Activated CD4-positive, CD25-positive, alpha-beta regulatory T cell treated with anti-CD3 and anti-CD28 coated beads, Interleukin-2, amount 50 U/mL, for 72 hours (primary cell): Measurements from ENCODE around the gene GNB1L.
"Not testable (repeated sequence)": the region's sequence is repeated elsewhere in the genome, so short reads cannot be mapped to it uniquely, and the experiment has no call there.

Experiments used
- DNase-seq: peaks from one replicate; pipeline ENCODE4 v3.0.0; 2021

The GNB1L gene

DNA sequence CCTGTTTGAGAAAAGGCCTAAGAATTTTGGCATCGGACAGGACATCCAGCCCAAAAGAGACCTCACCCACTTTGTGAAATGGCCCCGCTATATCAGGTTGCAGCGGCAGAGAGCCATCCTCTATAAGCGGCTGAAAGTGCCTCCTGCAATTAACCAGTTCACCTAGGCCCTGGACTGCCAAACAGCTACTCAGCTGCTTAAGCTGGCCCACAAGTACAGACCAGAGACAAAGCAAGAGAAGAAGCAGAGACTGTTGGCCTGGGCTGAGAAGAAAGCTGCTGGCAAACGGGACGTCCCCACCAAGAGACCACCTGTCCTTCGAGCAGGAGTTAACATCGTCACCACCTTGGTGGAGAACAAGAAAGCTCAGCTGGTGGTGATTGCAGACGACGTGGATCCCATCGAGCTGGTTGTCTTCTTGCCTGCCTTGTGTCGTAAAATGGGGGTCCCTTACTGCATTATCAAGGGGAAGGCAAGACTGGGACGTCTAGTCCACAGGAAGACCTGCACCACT is 62.2 kb downstream of the GNB1L start:
- DNase-seq, result not testable (repeated sequence)

DNA sequence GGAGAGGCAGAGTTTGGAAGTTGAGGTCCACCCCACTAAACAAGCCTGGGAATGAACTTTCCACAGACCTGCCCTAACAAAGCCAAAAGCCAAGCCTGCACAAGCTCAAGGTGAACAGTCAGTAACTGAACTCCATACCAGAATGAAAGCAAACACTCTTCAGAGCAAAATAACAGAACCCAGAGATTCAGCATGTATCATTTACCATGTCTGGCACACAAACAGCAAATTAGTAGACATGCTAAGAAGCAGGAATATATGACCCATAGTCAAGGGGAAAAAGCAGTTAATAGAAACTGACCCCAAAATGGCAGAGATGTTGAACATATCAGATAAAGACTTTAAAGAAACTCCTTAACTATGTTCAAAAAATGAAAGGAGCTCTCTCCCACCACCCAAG is 62.8 kb downstream of the GNB1L start:
- DNase-seq, result no peak

DNA sequence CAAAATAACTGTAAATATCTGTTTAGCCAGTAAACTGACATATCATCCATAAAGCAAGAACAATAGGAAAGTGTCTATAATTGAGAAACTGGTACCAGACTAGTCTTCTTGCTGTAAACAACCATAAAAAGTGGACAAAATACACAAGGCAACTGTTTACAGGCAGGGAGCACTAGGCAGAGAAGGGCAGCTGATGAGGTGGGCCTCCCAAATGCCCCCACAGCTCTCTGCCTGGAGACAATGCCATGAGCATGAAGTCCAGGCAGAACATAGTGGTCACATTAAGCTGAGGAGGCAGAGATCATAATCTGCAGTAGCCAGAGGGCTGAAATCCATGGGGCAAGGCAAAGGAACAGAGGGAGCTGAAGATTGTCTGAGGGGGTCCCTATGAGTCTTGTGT is 63.4 kb downstream of the GNB1L start:
- no peak for DNase-seq

DNA sequence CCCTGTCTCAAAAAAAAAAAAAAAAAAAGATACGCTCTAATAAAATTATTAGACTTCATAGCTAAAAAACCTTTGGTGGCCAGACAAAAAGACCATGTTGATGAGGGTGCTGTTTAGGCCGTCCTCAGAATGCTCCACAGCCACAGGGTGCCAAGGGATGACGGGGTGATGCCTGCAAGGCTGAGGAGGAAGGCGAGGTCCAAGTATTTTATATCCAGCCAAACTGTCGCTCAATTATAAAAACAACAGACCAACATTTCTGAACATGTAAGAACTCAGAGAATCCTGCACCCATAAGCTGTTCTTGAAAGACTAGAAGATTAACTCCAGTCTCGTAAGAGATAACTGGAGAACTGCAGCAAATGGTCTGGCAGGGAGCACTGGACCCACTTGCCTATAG is 64.8 kb downstream of the GNB1L start:
- DNase-seq, result no peak

DNA sequence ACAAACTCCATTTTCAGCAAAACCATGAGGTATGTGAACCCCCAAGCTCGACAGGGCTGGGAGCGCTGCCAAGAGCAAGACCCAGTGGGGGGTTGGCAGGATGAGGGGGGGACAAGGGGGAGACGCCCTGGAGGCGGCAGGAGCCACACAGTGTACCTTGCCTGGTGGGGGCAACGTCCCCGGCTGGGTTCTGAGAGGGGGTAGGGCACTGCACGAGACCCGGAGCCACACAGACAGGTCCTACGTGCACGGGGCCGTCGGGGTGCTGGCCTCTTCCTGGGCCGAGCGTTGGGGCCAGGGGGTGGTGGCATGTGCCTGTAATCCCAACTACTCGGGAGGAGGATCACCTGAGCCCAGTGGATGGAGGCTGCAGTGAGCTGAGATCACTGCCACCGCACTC is 65.3 kb downstream of the GNB1L start:
- no peak for DNase-seq

DNA sequence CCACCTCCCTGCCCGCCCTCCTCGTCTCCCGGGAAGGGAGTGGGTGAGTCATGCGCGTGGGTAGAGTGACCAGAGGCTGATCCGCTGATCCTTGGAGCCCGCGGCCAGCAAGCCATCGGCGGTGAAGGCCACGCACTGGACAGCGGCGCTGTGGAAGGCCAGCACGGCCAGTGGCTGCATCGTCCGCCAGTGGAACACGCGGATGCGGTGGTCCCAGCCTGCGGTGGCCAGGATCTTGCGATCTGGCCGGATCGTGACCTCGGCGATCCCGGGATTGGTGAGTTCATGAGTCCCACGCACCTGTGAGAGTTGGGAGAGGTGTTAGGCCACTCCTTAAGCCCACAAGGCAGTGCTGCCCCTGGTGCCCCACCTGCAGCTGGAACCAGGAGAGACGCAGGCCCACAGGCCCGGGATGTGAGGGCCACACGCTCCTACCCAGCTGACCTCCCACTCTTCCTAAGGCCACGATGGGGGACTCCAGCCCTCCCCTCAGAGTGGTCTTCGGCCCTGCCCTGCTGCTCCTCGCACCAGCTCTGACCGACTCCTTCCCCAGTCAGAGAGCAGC is 65.9 kb downstream of the GNB1L start:
- no peak for DNase-seq

DNA sequence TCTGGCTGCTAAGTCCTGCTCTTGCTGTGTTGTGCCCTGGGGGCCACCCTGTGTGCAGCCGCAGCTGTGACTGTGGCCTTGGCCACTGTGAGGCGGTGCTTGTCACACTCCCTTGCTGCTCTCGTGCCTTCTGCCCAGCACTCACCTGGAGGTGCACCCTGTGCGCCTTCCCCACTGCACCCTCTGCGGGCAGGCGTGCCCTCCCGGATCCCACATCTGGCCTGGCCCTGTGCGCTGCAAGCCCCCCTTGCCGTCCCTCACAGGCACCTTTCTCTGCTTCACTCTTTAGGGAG is 66.9 kb downstream of the GNB1L start:
- DNase-seq, result no peak

DNA sequence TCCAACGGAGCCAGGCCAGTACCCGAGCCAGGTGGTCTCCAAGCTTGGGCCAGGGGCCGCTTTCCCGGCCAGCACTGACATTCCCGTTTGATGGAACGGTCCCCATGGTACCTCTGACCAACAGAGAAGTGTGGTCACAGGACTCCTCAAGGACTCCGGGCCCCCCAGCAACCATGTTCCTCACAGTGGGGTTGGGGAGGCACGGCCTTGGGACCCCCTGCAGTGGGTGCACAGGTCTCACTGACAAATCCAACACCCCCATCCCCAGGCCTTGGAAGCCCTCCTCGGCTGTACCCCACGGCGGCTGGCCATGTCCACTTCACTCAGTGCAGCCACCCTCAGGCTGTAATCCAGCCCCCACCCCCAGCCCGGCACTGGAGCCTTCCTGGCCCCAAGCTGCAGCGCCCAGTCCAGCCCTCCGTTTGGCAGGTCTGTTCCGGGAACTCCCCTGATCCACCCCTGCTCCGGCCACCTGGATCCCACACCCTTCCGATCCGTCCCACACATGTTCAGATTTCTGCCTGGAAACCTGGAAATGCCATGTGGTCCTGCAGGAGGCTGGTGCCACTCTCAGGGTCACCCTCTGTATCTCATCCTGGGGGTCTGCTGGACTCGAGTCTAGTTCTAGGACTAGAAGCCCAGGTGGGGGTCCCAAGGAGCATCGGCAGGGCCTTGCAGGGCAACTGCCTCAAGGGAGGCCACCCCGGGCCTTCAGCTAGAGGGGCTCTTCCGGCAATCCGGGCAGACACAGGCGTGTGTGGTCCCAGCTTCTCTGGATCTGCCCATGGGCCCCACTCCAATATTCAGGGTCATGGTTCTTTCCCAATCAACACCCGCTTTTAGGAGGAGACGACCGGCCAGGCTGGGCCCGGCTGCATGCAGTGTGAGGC is 67.5 kb downstream of the GNB1L start:
- DNase-seq, result no peak

DNA sequence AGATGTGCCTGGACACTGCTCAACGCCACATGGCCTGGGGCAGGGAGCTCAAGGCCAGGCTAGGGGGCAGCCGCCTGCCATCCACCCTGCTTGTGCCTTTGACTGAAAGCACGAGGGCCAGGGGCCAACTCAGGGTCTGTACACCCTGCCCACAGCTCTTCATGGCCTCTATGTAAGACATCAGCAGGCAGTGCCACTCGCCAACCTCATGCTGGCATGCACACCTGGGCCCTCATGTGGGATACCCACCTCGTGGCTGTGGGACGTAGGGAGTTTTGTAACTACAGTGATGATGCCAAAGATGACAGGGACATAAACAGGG is 68.4 kb downstream of the GNB1L start:
- no peak for DNase-seq

DNA sequence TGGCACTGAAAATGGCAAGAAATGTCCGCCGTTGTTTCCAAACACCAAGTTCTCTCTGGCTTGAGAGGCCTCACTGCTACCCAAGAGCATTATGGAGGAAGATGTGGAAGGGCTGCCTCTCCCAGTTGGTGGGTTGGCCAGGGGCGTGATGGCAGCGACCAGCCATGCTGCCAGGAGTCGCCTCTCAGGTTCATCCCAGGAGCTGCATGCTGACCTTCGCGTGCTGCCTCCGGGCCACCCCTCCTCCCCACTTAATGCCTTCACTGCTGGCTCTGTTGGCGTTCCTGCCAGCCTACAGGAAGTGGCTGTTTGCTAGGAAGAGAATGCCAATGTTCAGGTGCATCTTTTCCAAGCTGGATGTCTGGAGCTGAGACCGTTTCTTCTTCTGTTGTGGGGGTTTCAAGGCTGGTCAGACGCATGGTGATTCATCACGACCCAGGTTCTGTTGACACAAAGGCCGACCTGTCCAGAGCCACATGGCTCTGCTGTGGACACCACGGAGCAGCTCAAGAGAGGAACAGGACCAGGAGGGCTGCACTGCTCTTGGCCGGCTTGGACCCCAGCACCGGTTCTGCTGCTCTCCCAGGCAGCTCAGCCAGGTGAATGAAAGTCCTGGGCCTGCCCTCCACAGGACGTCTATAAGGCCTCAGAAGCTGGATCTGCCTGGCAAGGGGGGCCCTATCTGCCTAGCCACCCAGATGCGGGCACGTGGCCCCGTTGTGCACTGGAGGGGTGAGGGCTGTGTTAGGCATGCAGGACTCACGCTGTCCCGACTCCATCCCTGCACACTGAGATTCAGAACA is 69.0 kb downstream of the GNB1L start:
- DNase-seq, result no peak

DNA sequence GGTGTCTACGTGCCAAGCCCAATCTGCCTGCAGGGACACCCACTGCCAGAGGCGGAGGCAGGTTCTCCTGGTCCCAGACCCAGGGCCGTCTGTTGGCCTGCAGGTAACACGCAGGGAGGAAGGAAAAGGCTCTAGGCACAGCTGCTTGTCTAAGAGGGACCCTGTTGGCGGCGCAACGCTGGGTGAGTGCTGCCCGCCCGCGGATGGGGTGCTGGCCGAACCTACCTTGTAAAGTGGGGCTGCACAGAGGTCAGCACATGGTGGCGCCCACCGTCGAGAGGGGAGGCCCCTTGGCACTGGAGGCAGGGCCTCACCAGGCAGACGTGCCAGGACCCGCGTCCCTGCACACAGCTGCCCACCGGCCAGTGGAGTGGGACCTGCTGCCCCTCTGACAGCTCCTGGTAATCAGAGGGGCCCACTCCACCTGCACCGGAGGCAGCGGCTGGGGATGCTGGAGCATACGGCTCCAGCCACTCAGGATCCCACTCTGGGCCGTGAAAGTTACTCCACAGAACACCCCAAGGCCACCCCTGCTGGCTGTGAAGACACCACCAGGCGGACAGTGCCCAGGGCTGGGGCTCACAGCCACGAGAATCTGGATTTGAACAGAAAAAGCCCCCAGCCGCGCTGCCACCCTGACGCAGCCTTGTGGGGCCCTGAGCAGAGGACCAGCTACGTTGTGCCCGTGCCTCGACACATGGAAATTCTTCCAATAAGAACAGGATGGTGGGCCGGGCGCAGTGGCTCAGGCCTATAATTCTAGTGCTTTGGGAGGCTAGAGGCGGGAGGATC is 70.1 kb downstream of the GNB1L start:
- no peak for DNase-seq

DNA sequence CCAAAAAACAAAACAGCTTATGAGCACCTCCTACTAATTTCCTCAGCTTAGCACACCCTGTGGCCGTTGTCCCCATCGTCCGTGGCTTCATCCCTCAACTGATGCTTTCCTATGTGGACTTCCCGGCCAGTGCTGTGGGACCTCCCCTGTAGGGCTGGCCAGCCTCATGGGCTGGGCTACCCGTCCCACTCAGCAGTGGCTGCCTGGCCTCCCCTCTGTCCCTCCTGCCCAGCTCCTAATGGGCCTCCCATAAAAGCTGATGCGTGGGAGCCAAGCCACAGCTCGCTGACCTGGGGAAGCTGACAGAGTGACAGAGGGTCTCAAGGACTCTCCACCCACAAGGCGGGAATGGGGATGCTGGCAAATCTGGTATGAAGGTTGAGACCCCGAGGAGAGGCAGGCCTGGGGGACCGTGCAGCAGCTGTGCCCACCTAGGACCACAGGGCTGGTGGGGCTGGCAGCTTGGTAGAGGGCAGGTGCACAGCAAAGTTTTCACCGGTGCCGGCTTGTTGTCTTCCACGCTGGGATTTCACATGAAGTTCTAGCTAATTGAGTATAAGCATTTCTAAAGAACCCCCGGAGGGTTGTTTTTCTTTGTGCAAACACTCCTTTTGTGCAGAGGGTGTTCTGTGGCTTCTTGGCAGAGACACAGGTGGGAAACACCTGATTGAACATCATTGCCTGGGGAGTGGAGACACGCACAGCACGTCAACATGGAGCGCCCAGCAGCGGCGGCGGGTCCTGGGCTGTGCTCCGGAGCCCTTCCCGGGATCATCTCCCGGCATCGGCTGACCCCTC is 70.9 kb downstream of the GNB1L start:
- DNase-seq, result no peak

DNA sequence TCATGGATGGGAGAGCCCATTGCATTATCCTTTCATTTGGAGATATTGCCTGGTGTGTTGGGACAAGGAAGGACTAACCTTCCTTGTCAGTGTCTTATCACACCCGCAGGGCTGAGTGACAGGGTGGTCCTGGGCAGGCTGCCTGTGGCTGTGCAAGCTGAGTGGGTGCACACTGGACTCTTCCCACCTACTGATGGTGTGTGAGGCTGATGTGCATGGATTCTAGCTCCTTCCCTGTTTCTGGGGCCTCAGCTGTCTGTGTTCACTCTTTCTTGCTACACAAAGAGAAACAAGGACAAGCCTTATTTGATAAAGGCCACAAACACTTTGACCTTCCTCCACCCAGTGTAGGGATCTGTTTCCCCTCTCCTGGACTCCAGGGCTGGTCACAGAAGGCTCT is 72.1 kb downstream of the GNB1L start:
- no peak for DNase-seq

DNA sequence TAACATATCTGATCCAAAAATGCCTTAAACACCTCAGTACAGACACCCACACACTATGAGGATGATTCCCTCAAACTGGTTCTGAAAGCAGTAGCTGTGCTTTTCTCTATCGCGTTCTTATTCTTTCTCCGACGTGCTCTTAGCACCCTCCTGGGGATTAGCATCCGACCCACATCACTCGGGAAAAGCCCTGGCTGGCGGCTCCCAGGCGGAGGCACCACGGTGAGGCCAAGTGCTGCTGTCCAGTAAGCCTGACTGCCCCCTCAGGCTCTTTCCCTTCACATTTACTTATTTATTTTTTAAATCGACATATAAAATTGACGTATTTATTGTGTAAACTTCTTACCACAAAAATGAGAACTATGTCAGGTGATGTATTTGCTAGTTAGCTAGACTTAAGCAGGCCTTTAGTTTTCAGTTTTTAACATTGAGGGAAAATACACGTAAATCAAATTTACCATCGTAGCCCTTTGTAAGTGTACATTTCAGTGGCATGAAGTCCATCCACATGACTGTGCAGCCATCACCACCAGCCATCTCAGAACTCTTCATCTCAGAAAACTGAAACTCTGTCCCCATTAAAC is 74.9 kb downstream of the GNB1L start:
- no peak for DNase-seq

DNA sequence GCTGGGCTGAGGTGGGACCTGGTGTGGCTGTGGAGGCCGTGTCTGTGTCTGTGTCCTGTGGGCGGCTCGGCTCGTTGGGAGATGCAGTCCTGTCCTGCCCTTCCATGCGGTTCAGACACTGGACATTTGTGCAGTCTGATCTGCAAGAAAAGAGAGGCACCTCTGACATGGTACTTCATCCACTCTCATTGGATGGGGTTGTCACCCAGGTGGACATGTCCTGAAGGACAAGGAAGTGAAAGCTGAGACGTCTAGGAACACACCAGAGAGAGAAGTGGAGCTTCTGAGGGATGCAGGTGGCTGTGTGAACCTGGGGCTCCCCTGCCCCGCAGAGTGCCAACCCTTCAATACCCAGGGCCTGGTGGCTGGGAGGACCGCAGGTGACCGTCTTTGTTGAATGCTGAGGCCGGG is 75.7 kb downstream of the GNB1L start:
- DNase-seq, result no peak

DNA sequence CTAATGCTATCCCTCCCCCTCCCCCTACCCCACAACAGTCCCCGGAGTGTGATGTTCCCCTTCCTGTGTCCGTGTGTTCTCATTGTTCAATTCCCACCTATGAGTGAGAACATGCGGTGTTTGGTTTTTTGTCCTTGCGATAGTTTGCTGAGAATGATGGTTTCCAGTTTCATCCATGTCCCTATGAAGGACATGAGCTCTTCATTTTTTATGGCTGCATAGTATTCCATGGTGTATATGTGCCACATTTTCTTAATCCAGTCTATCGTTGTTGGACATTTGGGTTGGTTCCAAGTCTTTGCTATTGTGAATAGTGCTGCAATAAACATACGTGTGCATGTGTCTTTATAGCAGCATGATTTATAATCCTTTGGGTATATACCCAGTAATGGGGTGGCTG is 77.5 kb downstream of the GNB1L start:
- not testable (repeated sequence) for DNase-seq

DNA sequence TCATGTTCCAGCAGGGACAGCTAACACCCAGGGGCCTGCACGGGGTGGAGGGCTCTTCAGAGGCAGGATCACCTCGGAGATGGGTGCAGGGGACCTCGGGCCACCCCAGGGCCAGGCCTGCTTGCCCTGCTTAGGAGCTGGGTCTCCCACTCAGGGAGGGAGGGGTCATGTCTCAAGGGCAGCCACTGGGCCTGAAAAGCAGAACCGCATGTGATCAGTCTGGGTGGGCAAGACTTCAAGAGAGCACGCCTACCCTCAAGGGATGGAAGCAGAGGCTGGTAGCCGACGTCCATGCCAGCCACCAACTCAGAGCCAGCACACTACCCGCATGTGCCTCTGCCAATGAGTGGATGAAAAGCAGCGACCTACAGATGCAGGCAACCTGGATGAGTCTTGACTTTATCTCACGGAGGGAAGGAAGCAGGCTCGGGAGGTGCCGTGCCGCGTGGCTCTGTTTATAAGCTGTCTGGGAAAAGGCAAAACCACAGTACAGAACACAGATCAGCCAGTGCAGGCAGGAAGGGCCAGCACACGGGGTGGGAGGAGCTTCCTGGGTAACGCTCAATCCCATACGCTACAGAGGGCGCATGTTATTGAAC is 78.1 kb downstream of the GNB1L start:
- no peak for DNase-seq

DNA sequence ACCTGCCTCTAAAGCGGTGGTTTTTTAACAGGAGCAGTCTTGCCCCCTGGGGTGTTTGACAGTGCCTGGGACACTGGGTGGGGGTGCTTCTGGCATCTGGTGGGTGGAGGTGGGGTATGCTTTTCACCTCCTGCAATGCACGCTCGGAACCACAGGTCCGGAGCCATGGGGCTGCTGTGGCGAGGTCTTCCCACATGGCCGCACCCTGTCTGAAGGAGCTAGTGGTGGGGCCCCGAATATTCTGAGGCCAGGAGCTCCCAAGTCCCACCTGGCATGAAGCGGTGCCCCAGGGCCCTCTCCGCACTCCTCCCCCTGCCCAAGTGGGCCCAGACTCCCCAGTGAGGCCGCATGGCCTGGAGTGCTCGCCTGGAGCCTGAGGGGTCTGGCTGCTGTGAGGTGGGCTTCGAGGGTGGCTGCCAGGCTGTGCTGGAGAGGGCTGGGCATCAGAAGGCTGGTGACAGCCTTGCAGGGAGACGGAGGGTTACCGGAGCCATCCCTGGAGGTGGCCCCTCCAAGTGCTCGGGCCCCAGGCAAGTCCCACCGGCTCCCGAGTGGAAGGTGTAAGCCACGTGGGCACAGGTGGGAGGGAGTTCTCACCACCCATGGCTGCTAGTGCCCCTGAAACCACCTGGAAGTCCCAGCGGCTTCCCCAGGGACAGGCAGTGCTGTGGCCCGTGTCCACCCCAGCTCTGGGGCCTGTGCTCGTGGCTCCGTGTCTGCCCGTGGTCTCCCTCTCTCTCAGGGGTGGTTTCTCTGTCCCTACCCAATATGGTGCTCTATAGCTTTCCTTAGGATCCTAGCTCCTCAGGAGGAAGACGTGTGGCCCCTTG is 79.0 kb downstream of the GNB1L start:
- DNase-seq, result no peak

DNA sequence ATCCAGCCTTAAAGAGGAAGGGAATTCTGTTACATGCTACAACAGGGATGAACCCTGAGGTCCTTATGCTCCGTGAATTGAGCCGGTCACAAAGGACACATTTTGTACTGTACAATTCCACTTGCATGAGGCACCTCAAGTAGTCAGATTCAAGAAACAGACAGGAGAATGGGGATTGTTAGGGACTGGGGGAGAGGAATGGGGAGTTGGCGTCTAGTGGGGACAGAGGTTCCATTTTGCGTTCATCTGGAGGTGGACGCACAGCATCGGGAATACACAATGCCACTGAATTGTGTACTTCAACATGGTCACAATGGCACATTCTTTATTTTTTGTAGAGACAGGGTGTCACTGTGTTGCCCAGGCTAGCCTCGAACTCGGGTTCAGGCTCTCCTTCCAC is 80.0 kb downstream of the GNB1L start:
- DNase-seq, result no peak

DNA sequence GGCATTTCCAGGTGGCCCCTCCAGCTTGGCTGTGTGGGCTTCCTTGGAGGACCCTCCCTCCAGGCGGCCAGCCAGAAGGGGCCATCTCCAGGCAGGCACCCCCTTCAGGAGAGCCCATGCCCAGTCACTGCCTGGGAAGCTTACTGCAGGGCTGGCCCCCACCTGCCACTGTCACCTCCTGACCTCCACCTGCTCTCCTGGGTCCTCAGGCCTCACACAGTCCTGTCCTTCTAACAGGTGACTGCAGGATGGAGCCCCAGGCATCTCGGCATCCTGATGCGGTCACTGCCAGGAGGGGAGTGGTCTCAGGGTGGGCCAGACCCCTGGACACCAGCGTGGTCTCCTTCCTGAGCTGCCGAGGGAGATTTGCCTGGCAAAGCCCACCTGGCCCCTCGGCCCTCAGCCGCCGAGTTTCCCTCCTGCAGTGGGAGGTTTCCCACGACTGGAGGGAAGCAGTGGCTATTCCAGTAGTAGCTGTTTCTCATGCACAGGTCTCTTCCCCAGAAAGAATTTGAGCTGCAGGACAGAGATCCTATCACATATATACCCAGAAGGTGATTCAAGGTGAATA is 81.1 kb downstream of the GNB1L start:
- DNase-seq, result no peak
